Left lung (tissue), 10 donors: ENCODE results near the gene BBX. TPM values are rescaled to one million over a fixed set of nuclear protein-coding genes. Genes with fewer than 3 reads are reported as not detected.
"Not testable (repeated sequence)": the region's sequence is repeated elsewhere in the genome, so short reads cannot be mapped to it uniquely, and the experiment has no call there.

Experiments used
- ATAC-seq: fragments of 200-7000 bp; cut with Tn5 transposase; one replicate; pipeline ENCODE4 v1.9.1; 2020; ENCODE audit warnings: moderate library complexity
- DNase-seq, 4 donors: peaks; one replicate each; pipeline ENCODE4 v3.0.0-alpha.2; 2013 to 2020
- H3K27ac ChIP-seq, 2 donors: fragments of 200-600 bp; sonication (generic) in 1 of 2; one replicate each; pipeline versions ENCODE4 v1.5.0 to v1.8.0; 2020 to 2021
- H3K27me3 ChIP-seq, 2 donors: fragments of 200-600 bp; sonication (generic) in 1 of 2; one replicate each; pipeline versions ENCODE4 v1.5.0 to v1.8.0; 2020 to 2021
- H3K36me3 ChIP-seq, 2 donors: fragments of 200-600 bp; sonication (generic) in 1 of 2; one replicate each; pipeline versions ENCODE4 v1.5.0 to v1.8.0; 2020 to 2021
- H3K4me1 ChIP-seq, 2 donors: fragments of 200-600 bp; one replicate each; pipeline ENCODE4 v1.8.0; 2021
- H3K4me3 ChIP-seq, 2 donors: fragments of 200-600 bp; sonication (generic) in 1 of 2; one replicate each; pipeline versions ENCODE4 v1.5.0 to v1.8.0; 2020 to 2021; ENCODE audit warnings: mild to moderate bottlenecking in 1 of 2
- H3K9me3 ChIP-seq, 2 donors: fragments of 200-600 bp; sonication (generic) in 1 of 2; one replicate each; pipeline versions ENCODE4 v1.5.0 to v1.8.0; 2020 to 2021
- CTCF ChIP-seq, 2 donors: fragments of 200-600 bp; sonication (generic) in 1 of 2; IDR thresholded peaks; one replicate each; pipeline versions ENCODE4 v1.5.0 to v1.8.0; 2021; ENCODE audit warnings: antibody characterized with exemption in 2 of 2
- intact Hi-C, 2 donors: fragments of 100-400 bp; cut with DNase I; formaldehyde crosslinking; loops; one replicate each; pipeline versions ENCODE4 v1.11.2 to v1.14.2; 2022
- polyA plus RNA-seq, 6 donors: library from polyadenylated mRNA; unstranded; fragments of 120-200 nt; gene quantifications; one replicate each; pipeline ENCODE4 v1.2.1, GENCODE V29; 2013; ENCODE audit not compliant: insufficient read length in 6 of 6
- total RNA-seq, 2 donors: library from RNA; stranded (reverse); fragmentation: NEBNext Ultra II Directional; extraction: Animal tissue kit (Norgen Biotek cat#: 25700); gene quantifications; one replicate each; pipeline ENCODE4 v1.2.1, GENCODE V29; 2021
- donor health status: DM: no; HTN: yes; CAD: no.
- donor health status: DM: no; HTN: no; CAD: no.

BBX gene
- total and polyA plus RNA-seq, 8 donors = 43.0 to 67.1 (median 53.3) TPM

- Histone ChIP-seq H3K27ac (no peak overlapping the region), H3K27me3 (no peaks in the 10 kb centered on the region), H3K9me3 (no peaks in the 10 kb centered on the region), H3K36me3 (no peaks in the 10 kb centered on the region), H3K4me3 (no peak overlapping the region), H3K4me1 (no peaks in the 10 kb centered on the region)
- DNase-seq = no peak
- TF ChIP-seq CTCF (IDR thresholded peaks at IDR 0.05) = no peak
- no peak for ATAC-seq
- intact Hi-C loops = no loop called here
Measured at GRCh38 chr3:107831590-107831989, 308.8 kb downstream of the BBX start.

DNA sequence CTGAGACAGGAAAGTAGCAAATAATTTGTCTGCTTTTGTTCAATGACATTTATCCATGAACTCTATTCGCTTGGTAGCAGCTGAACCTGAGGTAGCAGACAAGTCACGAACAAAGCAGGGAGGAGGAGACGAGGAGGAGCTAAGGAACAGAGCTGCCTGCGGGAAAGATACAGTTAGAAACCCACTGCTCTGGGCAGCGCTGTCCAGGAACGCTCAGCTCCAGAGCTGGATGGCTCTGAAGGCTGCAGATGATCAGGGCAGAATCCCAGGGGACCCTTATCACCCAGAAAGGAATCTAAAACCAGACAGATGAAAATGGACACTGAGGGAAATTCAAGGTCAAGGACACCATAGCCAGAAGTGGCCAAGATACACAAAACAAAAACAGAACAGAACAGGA is 310.3 kb downstream of the BBX start:
- H3K9me3 ChIP-seq = no peaks in the 10 kb centered on the region
- intact Hi-C loops = no loop called here
- no peak for DNase-seq
- no peak overlapping the region for H3K4me3 ChIP-seq
- no peaks in the 10 kb centered on the region for H3K4me1 ChIP-seq
- H3K36me3 ChIP-seq = no peaks in the 10 kb centered on the region
- ATAC-seq = no peak
- H3K27ac ChIP-seq = no peak overlapping the region
- TF ChIP-seq CTCF (IDR thresholded peaks at IDR 0.05) = no peak
- H3K27me3 ChIP-seq = no peaks in the 10 kb centered on the region

DNA sequence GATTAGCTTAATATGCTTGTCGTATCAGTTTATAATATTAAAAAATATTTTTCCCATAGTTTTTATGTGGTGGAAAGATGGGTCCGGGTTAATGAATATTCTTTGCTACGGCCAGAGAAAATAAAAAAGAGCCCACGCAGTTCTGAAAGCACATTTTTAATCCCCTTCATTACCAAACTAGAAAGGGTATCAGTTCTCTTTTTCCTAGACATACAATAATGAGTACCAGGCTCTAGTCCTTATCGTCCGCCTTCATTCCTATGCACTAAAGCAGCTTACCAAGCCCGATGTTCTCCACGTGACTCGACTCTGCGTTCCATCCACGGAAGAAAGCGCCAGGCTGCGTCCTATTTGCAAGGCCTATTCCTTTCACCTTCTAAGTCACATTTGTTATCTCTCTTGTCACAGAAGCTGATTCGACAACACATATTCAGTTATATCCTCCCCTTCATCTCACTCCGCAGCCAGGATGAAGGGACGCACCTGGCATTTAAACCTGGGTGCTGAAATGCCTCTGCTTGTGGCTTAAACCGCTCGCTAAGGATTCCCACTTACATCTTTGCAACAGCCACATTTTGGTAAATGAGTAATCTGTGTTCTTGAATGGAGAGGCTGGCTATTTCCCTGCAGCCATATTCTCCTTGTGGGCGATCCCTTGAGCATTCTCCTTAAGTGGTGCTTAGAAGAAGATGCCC is 311.1 kb downstream of the BBX start:
- no peak overlapping the region for H3K4me3 ChIP-seq
- H3K4me1 ChIP-seq = no peaks in the 10 kb centered on the region
- TF ChIP-seq CTCF (IDR thresholded peaks at IDR 0.05) = no peak
- ATAC-seq (no peak), DNase-seq (no peak)
- intact Hi-C loops = no loop called here
- no peak overlapping the region for H3K27ac ChIP-seq
- no peaks in the 10 kb centered on the region for H3K27me3 ChIP-seq
- H3K36me3 ChIP-seq = no peaks in the 10 kb centered on the region
- H3K9me3 ChIP-seq = no peaks in the 10 kb centered on the region

DNA sequence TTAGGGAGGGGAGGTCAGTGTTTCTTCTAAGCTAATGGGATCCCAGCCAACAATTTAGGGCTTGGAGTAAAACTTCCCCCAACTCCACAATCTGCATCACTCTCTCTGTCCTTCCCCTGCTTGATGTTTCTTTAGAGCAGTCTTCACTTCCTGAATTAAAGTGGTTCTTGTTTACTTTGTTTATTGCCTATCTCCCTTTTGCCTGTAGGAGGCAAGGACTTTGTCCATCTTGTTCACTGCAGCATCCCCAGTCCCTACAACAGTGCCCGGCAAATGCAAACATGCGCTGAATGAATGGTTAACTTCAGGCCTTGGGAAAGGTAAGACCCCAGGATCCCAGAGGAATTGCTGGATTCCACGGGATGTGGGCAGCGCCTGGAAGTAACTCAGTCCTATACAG is 312.2 kb downstream of the BBX start:
- H3K27ac ChIP-seq, intact Hi-C loops, H3K36me3 ChIP-seq, H3K4me1 ChIP-seq, H3K27me3 ChIP-seq, H3K4me3 ChIP-seq, H3K9me3 ChIP-seq, DNase-seq, ATAC-seq: not testable (repeated sequence)

DNA sequence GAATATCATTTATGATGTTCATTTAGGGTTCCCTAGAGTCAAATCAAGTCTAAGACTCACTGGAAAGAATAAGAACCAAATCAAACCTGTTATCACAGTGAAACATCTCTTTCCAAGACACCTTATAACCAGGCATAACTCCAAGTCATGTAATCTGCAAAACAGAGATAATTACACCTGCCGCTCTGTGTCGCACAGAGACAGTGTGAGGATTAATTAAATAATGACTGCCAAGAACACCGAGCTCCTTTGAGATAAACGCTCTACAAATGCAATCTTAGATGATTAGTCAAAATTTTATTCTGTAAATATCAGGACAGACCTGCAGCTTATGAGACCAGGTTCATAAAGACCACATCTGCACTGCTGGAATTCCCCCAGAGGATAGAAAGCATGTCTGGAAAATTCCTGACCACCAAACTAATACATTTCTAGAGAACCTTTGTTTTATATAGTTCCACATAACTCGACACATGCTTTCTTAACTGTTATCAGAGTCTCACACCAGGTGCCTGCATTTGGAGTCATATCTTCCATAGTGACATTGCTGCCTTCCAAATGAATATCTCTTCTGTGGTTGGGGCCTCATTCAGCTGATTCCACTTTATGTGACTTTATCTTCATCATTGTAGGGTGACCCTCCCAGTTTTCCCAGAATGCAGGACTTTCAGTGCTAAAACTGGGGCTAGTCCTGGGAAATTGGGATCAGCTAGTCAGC is 315.3 kb downstream of the BBX start:
- intact Hi-C loops = no loop called here
- H3K36me3 ChIP-seq = no peaks in the 10 kb centered on the region
- H3K27ac ChIP-seq = no peak overlapping the region
- H3K27me3 ChIP-seq = no peaks in the 10 kb centered on the region
- no peak for TF ChIP-seq CTCF (IDR thresholded peaks at IDR 0.05)
- ATAC-seq = no peak
- DNase-seq = no peak
- H3K9me3 ChIP-seq = no peaks in the 10 kb centered on the region
- H3K4me3 ChIP-seq = no peak overlapping the region
- H3K4me1 ChIP-seq = no peaks in the 10 kb centered on the region
